Cardiac muscle cell (in vitro differentiated cells and primary cell): Measurements from ENCODE around the gene TSPEAR. TPM values are rescaled to one million over a fixed set of nuclear protein-coding genes. Genes with fewer than 3 reads are reported as not detected.
"Not testable (repeated sequence)": the region's sequence is repeated elsewhere in the genome, so short reads cannot be mapped to it uniquely, and the experiment has no call there.

Experiments used
- DNase-seq, 2 donors: peaks; one replicate each; pipeline versions ENCODE4 v3.0.0 to v3.0.0-alpha.2; 2010 to 2017; ENCODE audit warnings: low read depth in 1 of 2, low spot score in 1 of 2
- H3K27ac ChIP-seq: fragments of 200-600 bp; sonication (generic); 2 replicates; pipeline ENCODE4 v1.5.1; 2016
- H3K27me3 ChIP-seq: fragments of 200-600 bp; sonication (generic); 2 replicates; pipeline ENCODE4 v1.6.0; 2016; ENCODE audit warnings: control low read depth
- H3K36me3 ChIP-seq: fragments of 200-600 bp; sonication (generic); 2 replicates; pipeline ENCODE4 v1.5.1; 2016; ENCODE audit warnings: control low read depth
- H3K4me1 ChIP-seq: fragments of 200-600 bp; sonication (generic); 2 replicates; pipeline ENCODE4 v1.8.1; 2017; ENCODE audit warnings: low read depth, mild to moderate bottlenecking, mixed run types
- H3K4me3 ChIP-seq: fragments of 200-600 bp; sonication (generic); 2 replicates; pipeline ENCODE4 v1.5.1; 2016; ENCODE audit warnings: mild to moderate bottlenecking
- H3K9me3 ChIP-seq: fragments of 200-600 bp; sonication (generic); 2 replicates; pipeline ENCODE4 v1.5.1; 2017; ENCODE audit warnings: low read depth, mild to moderate bottlenecking, control low read depth
- polyA plus RNA-seq: library from polyadenylated mRNA; unstranded; fragments of >200 nt; fragmentation: Nextera tagmentation; extraction: Ambion mirVana; gene quantifications from 2 replicates; pipeline ENCODE4 v1.2.1, GENCODE V29; 2016
- total RNA-seq: library from RNA; depleted of rRNA; stranded (reverse); fragments of >200 nt; gene quantifications from 2 replicates; pipeline ENCODE4 v1.2.3, GENCODE V29; 2016
- TF ChIP-seq, protein P1 (sequence below): IDR thresholded peaks from 2 replicates; pipeline ENCODE4 v1.5.1; 2012; ENCODE audit warnings: low read depth, mild to moderate bottlenecking, low read length

TSPEAR gene
- total and polyA plus RNA-seq, 2 experiments from 2014 or later, result 2.8 to 3.4 TPM

DNA sequence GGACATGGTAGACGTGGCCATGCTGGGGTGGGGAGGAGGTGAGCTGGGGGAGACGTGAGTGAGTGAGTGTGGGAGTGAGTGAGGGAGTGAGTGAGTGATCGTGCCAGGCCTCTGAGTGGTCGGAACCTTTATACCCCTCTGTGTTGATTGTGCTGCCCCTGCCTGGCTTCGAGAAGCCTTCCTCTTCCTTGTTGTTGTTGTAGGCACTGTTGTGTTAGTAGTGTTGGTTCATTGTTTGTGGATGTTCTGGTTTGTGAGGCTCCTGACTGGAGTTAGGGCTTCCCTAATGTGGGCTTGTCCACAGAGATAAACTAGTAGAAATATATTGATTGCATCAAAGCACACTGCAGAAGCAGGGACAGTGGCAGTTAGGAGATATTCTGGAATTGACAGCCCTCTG, 152.7 kb downstream of the TSPEAR start, which contains the start of gene KRTAP10-3:
Gene KRTAP10-3 (minus strand): TSS at position 101 of the 400 bp plus-strand sequence. CDS start 80 bp downstream, at position 21.
- Histone ChIP-seq H3K36me3 (no peaks in the 10 kb centered on the region), H3K4me1 (no peaks in the 10 kb centered on the region), H3K27ac (no peak within 1 kb of the TSS), H3K27me3 (no peaks in the 10 kb centered on the region), H3K4me3 (no peak within 1 kb of the TSS), H3K9me3 (no peaks in the 10 kb centered on the region)
- DNase-seq, result no peak
- TF ChIP-seq, protein P1, sequence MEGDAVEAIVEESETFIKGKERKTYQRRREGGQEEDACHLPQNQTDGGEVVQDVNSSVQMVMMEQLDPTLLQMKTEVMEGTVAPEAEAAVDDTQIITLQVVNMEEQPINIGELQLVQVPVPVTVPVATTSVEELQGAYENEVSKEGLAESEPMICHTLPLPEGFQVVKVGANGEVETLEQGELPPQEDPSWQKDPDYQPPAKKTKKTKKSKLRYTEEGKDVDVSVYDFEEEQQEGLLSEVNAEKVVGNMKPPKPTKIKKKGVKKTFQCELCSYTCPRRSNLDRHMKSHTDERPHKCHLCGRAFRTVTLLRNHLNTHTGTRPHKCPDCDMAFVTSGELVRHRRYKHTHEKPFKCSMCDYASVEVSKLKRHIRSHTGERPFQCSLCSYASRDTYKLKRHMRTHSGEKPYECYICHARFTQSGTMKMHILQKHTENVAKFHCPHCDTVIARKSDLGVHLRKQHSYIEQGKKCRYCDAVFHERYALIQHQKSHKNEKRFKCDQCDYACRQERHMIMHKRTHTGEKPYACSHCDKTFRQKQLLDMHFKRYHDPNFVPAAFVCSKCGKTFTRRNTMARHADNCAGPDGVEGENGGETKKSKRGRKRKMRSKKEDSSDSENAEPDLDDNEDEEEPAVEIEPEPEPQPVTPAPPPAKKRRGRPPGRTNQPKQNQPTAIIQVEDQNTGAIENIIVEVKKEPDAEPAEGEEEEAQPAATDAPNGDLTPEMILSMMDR, result no peak

DNA sequence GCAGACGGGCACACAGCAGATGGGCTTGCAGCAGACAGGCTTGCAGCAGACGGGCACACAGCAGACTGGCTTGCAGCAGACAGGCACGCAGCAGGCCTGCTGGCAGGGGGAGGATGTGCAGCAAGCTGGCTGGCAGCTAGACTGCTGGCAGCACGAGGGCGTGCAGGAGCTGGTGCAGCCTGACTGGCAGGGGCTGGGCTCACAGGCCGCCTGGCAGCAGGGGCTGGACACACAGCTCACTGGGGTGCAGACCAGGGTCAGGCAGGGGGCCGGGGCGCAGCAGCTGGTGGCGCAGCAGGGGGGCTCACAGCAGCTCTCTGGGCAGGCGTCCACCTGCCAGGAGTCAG, 153.1 kb downstream of the TSPEAR start:
- not testable (repeated sequence) for H3K36me3 ChIP-seq, H3K4me1 ChIP-seq, H3K9me3 ChIP-seq, H3K4me3 ChIP-seq, DNase-seq, H3K27me3 ChIP-seq, H3K27ac ChIP-seq

DNA sequence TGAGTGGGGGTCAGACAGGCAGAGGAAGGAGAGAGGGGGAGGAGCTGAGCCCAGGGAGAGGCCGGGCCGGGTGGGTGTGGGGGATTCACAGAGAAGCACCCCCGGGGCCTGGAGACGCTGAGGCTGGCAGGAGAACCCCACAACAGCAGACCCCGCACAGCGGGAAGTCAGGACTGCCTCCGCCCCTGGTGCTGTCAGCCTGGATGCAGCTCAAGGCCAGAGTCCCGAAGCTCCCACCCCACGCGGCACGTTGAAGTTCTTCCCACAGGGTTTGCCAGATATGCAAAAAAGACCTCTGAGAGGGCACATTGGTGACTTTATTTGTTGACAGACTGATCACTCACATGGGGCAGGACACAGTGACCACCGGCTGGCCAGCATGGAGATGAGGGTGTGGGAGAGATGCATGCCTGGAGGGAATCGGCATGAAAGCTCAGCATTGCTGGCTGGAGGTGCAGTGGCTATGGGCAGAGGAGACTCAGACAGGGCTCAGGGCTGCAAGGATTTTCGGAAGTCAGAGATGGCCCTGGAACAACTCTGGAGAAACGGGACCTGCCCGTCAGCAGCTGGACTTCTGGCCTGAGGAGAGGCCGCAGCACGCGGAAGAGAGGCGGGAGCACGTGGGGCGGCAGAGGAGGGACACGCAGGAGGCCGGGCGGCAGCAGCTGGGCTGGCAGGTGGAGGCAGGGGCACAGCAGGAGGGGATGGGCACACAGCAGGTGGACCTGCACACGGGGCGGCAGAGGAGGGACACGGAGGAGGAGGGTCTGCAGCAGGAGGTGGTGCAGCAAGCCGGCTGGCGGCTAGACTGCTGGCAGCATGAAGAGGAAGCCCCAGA, 153.7 kb downstream of the TSPEAR start:
- Histone ChIP-seq H3K9me3 (no peaks in the 10 kb centered on the region), H3K27me3 (no peaks in the 10 kb centered on the region), H3K27ac (no peak overlapping the region), H3K36me3 (no peaks in the 10 kb centered on the region), H3K4me3 (no peak overlapping the region), H3K4me1 (no peaks in the 10 kb centered on the region)
- no peak for DNase-seq
- TF ChIP-seq, protein P1, result no peak

DNA sequence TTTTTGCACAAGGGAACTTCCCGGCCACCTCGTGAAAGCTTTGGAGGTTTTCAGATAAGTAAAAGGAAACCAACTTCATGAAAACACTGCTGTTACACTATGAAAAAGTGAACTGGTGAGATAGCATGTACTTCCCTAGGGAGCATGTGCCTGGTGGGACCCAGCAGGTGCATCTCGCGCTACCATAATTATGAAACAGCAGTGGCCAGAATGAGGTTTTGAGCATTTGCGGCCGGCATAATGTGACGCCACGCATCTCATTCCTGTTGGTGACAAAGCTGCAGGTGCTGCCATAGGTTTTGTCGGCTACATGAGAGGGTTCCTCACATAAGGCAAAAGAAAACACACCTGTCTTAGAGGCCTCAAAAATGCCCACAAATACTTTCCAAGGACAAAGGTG, 154.5 kb downstream of the TSPEAR start:
- Histone ChIP-seq H3K27ac (no peak overlapping the region), H3K9me3 (no peaks in the 10 kb centered on the region), H3K27me3 (no peaks in the 10 kb centered on the region), H3K36me3 (no peaks in the 10 kb centered on the region), H3K4me3 (no peak overlapping the region), H3K4me1 (no peaks in the 10 kb centered on the region)
- TF ChIP-seq, protein P1, result no peak
- DNase-seq, result no peak

DNA sequence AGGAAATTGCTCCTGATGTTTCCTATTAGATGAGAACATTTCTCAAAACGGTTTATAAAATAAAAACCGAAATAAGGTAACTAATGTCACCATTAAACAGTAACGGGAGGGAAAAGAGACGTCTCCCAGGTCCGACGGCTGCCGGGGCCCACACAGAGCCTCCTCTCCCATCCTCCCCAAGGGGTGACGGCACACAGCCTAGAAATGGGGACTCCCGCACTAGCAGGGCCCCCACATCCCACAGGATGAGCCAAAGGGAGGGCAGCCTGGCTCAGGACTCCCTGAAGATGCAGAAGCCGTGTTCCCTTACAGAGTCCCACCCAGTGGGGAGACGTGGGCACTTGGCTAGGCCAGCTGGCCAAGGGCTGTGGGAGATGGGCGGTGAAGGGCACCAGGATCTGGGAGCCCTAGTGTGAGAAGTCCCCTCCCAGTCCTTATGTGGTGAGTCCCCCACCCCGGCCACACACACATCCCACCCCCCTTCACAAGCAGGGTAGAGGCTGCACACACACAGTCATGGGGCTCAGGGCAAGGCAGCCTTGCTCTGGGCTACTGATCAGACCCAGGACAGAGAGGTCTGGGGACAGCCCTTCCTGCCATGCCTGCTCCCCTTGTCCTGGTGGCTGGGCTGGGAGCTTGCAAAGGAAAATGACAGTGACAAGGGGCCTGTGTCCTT, 156.0 kb downstream of the TSPEAR start:
- H3K27me3 ChIP-seq, result no peaks in the 10 kb centered on the region
- no peaks in the 10 kb centered on the region for H3K9me3 ChIP-seq
- TF ChIP-seq, protein P1, result no peak
- no peaks in the 10 kb centered on the region for H3K36me3 ChIP-seq
- H3K4me3 ChIP-seq, result no peak overlapping the region
- no peaks in the 10 kb centered on the region for H3K4me1 ChIP-seq
- DNase-seq, result no peak
- H3K27ac ChIP-seq, result no peak overlapping the region

DNA sequence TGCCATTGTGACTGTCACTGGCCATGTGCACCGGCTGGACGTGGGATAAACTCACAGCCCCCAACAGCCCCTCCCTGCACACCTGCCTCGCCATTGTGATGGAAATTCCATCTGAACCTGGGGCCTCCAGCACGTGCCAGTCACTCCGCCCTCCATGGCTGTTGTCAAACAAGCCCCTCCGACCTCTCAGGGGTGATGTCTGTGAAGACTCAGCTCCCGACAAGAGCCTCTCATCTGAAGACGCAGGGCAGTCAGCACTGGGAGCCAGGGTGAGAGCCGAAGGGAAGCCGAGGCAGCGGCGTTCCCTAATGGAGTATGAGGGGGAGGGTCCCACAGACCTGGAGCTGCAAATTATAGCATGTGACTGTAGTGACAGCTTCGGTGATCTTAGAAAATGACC, 158.7 kb downstream of the TSPEAR start:
- TF ChIP-seq, protein P1, result no peak
- Histone ChIP-seq H3K27me3 (no peaks in the 10 kb centered on the region), H3K9me3 (no peaks in the 10 kb centered on the region), H3K4me1 (peaks cover 14% of the 10 kb centered on the region), H3K4me3 (no peak overlapping the region), H3K27ac (no peak overlapping the region), H3K36me3 (no peaks in the 10 kb centered on the region)
- no peak for DNase-seq
